Uterus (tissue), 2 donors: ENCODE data around the gene RAPGEF2.

Experiments
- POLR2A ChIP-seq, 2 donors: fragments of 450-650 bp; IDR thresholded peaks; one replicate each; pipeline ENCODE4 v1.6.1; 2016; ENCODE audit warnings: antibody characterized with exemption in 2 of 2, mild to moderate bottlenecking in 1 of 2, moderate library complexity in 1 of 2
- TF ChIP-seq, protein P1 (sequence below), 4 experiments: fragments of 200-600 bp in 2 of 4; fragments of 450-650 bp in 2 of 4; sonication (generic) in 2 of 4; IDR thresholded peaks; one replicate each; pipeline ENCODE4 v1.5.1; 2016 to 2019; ENCODE audit warnings: antibody characterized with exemption in 4 of 4, mild to moderate bottlenecking in 2 of 4, moderate library complexity in 1 of 4

DNA sequence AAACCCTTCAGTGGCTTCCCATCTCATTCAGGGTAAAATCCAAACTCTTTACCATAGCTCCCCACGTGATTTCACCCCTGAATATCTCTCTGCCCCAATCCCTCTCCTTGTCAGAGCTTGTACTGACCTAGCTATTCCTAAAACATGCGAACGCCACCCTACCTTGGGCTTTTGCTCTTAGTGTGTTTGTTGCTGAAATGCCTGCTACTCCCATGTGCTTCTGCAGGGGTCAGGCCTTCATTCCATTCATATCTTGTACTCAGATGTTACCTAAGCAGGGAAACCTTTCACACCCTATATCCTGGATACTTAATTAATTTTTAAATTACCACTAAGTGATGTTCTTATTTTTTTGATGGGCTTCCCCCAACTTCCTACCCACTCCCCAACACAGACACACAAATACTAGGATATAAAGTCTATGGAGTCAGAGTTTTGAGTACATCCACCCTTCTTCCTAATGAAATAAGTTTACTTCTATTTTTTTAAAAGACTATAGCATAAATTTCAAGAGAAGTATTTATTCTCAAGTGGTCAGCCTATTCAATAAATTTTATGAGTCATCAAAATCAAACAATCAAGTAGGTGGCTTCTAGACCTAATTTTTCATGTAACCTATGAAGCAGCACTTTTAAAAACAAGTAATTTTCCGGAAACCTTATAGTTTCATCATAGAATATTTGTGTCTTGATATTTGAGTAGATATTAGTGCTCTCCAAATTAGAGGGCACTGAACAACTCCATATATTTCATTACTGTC is 189.4 kb downstream of the RAPGEF2 start:
- TF ChIP-seq, protein P1, sequence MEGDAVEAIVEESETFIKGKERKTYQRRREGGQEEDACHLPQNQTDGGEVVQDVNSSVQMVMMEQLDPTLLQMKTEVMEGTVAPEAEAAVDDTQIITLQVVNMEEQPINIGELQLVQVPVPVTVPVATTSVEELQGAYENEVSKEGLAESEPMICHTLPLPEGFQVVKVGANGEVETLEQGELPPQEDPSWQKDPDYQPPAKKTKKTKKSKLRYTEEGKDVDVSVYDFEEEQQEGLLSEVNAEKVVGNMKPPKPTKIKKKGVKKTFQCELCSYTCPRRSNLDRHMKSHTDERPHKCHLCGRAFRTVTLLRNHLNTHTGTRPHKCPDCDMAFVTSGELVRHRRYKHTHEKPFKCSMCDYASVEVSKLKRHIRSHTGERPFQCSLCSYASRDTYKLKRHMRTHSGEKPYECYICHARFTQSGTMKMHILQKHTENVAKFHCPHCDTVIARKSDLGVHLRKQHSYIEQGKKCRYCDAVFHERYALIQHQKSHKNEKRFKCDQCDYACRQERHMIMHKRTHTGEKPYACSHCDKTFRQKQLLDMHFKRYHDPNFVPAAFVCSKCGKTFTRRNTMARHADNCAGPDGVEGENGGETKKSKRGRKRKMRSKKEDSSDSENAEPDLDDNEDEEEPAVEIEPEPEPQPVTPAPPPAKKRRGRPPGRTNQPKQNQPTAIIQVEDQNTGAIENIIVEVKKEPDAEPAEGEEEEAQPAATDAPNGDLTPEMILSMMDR (IDR thresholded peaks at IDR 0.05) = no peak
- no peak for TF ChIP-seq POLR2A (IDR thresholded peaks at IDR 0.05)
